DOHH2 (cell line): Measurements from ENCODE around the gene TMEM80.

ENCODE experiments used
- EZH2phosphoT487 ChIP-seq: fragments of 200-600 bp; sonication (generic); IDR thresholded peaks from 2 replicates; pipeline ENCODE4 v1.6.1; 2017; ENCODE audit warnings: borderline replicate concordance, mild to moderate bottlenecking, antibody characterized with exemption, low read length, moderate library complexity, mixed read lengths
- TF ChIP-seq, protein P1 (sequence below): fragments of 200-600 bp; sonication (generic); IDR thresholded peaks from one replicate; pipeline ENCODE4 v1.5.1; 2014; ENCODE audit warnings: antibody characterized with exemption, mild to moderate bottlenecking, low read depth, low read length; ENCODE audit not compliant: poor library complexity, severe bottlenecking

DNA sequence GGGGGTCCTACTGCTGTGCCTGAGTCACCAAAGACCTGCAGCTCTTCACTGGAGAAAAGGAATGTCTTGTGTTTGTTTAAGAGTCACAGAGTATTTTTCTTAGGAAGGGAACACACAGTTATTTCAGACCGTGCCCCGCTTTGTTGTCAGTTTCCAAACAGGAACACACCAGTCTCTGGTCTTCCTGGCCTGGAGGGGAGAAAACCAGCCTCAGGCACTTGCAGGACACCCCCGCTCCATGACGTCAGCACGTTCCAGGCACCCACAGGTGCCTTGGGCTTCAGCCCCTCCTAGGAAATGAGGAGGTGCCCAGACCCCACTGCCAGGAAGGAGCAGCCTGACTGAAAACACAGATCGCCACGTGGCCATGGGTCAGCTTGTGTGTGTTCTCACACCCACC lies 6.0 kb upstream of the TMEM80 start:
- TF ChIP-seq, protein P1, sequence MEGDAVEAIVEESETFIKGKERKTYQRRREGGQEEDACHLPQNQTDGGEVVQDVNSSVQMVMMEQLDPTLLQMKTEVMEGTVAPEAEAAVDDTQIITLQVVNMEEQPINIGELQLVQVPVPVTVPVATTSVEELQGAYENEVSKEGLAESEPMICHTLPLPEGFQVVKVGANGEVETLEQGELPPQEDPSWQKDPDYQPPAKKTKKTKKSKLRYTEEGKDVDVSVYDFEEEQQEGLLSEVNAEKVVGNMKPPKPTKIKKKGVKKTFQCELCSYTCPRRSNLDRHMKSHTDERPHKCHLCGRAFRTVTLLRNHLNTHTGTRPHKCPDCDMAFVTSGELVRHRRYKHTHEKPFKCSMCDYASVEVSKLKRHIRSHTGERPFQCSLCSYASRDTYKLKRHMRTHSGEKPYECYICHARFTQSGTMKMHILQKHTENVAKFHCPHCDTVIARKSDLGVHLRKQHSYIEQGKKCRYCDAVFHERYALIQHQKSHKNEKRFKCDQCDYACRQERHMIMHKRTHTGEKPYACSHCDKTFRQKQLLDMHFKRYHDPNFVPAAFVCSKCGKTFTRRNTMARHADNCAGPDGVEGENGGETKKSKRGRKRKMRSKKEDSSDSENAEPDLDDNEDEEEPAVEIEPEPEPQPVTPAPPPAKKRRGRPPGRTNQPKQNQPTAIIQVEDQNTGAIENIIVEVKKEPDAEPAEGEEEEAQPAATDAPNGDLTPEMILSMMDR, result no peak
- TF ChIP-seq EZH2phosphoT487, result no peak
